Naive thymus-derived CD8-positive, alpha-beta T cell (primary cell): ENCODE measurements around the gene PGAP1. TPM values are rescaled to one million over a fixed set of nuclear protein-coding genes. Genes with fewer than 3 reads are reported as not detected.

Experiments used
- ATAC-seq, 2 donors: fragments of 150-1000 bp; cut with Tn5 transposase in 1 of 2; sonication (Bioruptor Pico), chemical (Tn5 transposase) in 1 of 2; 1 replicate in 1 of 2; 2 replicates in 1 of 2; pipeline ENCODE4 v1.10.0; 2021; ENCODE audit warnings: mild to moderate bottlenecking in 2 of 2, moderate library complexity in 2 of 2
- POLR2A ChIA-PET: fragments of 350-600 bp; sonication (Branson Sonifier 250); formaldehyde crosslinking; loops from one replicate; lab custom pipeline; 2021; ENCODE audit warnings: antibody characterized with exemption; lab: Charles Lee
- DNase-seq, 10 donors: peaks; one replicate each; pipeline versions ENCODE4 v3.0.0 to v3.0.0-alpha.2; 2020 to 2022
- H3K27ac Mint-ChIP-seq, 10 donors: one replicate each; pipeline ENCODE4 v1.8.0; 2020 to 2022; ENCODE audit warnings: mild to moderate bottlenecking in 10 of 10, mixed read lengths in 10 of 10, moderate library complexity in 4 of 10, inconsistent platforms in 1 of 10
- H3K27me3 Mint-ChIP-seq, 5 donors: one replicate each; pipeline ENCODE4 v1.8.0; 2021 to 2022; ENCODE audit warnings: mixed read lengths in 5 of 5
- H3K36me3 Mint-ChIP-seq, 3 donors: one replicate each; pipeline ENCODE4 v1.8.0; 2020 to 2022; ENCODE audit warnings: mixed read lengths in 3 of 3, mild to moderate bottlenecking in 2 of 3, inconsistent platforms in 1 of 3
- H3K4me1 Mint-ChIP-seq, 4 donors: one replicate each; pipeline ENCODE4 v1.8.0; 2021 to 2022; ENCODE audit warnings: mixed read lengths in 4 of 4
- H3K4me3 Mint-ChIP-seq, 10 donors: one replicate each; pipeline ENCODE4 v1.8.0; 2020 to 2022; ENCODE audit warnings: mild to moderate bottlenecking in 10 of 10, mixed read lengths in 10 of 10, moderate library complexity in 6 of 10, inconsistent platforms in 1 of 10
- H3K9me3 Mint-ChIP-seq, 9 donors: one replicate each; pipeline ENCODE4 v1.8.0; 2020 to 2022; ENCODE audit warnings: mixed read lengths in 9 of 9, mild to moderate bottlenecking in 3 of 9, inconsistent platforms in 1 of 9, moderate library complexity in 1 of 9
- polyA plus RNA-seq, 3 donors: library from polyadenylated mRNA; unstranded; fragments of 300-500 nt; fragmentation: Illumina TruSeq; gene quantifications; one replicate each; pipeline ENCODE4 v1.2.3, GENCODE V29; 2021
- total RNA-seq, 8 experiments: library from RNA in 2 of 8; stranded (reverse) in 2 of 8; gene quantifications; one replicate each; pipeline ENCODE4 v1.2.3 and lab custom pipeline; 2021 to 2026

The PGAP1 gene
- total and polyA plus RNA-seq, 5 experiments from 2014 or later = 0.64 to 9.7 (median 1.6) TPM

DNA sequence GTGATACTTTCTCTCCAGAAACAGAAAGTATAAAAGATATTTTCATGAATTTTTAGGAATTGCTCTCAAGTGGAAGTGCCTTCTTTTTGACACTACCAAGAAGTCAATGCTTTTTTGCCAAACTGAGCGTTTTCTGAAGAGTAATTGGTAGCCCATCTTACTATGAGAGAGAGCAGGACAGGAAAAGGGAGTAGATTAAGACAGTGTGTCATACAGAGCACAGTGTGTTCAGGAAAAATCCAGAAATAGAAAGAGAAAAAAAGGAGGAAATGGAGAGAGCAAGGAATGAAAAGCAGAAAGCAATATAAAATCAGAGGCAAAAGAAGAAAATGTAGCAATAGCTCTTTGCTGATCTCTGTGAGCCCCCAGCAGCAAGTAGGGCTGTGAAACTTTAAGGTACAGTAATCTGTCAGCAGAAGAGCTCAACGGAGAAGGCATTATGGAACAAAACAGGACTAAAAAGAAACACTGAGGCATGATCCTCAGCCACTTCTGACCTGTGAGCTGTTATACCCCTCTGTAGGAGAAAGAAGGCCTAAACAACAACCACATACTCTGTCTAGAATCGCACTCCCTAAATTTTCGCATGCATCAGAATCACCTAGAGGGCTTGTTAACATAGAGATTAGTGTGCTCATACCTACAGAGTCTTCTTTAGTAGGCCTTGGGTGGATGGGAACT lies 15.0 kb upstream of the PGAP1 start:
- DNase-seq (no peak), ATAC-seq (no peak)
- Mint-ChIP-seq H3K27me3 (peaks cover 1 to 12% (median 10%) of the 10 kb centered on the region in 5 donors), H3K27ac (no peak overlapping the region), H3K9me3 (no peaks in the 10 kb centered on the region), H3K4me3 (no peak overlapping the region), H3K36me3 (no peaks in the 10 kb centered on the region), H3K4me1 (no peaks in the 10 kb centered on the region)
- POLR2A ChIA-PET = no interaction called here

DNA sequence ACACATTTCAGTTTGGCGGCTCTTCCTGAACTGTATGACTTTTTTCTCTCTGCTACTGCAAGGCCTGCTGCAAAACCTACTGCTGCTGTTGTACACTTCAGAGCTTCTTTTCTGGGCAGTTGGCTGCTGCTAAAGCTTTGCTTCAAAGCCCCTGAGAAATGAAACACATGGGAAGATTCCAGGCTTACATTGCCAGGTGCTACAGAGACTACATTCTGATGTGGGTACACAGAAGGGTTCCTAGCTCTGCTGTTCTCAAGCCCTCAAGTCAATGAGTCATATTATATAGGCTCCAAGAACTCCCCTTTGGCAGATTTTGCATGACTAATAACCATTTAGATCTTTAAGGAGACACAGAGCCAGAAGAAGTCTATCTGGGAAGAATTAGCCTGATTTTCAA lies 12.9 kb upstream of the PGAP1 start:
- DNase-seq = no peak
- H3K27me3 Mint-ChIP-seq = peaks cover 1 to 10% (median 8%) of the 10 kb centered on the region in 5 donors
- peaks cover 0 to 4% (median under 1%) of the 10 kb centered on the region in 4 donors for H3K4me1 Mint-ChIP-seq
- POLR2A ChIA-PET = no interaction called here
- H3K9me3 Mint-ChIP-seq = no peaks in the 10 kb centered on the region
- no peaks in the 10 kb centered on the region for H3K36me3 Mint-ChIP-seq
- H3K4me3 Mint-ChIP-seq = no peak overlapping the region
- no peak overlapping the region for H3K27ac Mint-ChIP-seq
- ATAC-seq = no peak

DNA sequence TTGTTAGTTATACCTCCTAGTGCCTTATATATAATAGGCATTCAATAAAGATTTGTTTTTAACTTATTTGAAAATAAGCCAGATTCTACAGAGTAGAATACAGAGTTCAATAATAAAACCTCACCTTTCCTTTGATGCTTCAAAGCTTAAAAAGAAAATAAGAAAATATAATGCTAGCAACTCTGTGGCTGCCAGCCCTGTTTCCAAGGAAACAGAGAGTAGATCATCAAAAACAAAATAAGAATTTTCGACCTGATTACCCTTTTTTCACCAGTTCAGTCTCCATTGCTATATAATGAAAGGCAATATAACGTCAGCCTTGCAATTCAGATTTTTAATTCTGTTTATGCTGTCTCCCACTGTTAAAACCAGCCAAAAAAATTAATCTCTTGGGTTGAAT lies 8.9 kb upstream of the PGAP1 start:
- H3K9me3 Mint-ChIP-seq = no peaks in the 10 kb centered on the region
- H3K4me1 Mint-ChIP-seq = peaks cover 0 to 4% (median under 1%) of the 10 kb centered on the region in 4 donors
- no peak overlapping the region for H3K27ac Mint-ChIP-seq
- no peak overlapping the region for H3K4me3 Mint-ChIP-seq
- H3K36me3 Mint-ChIP-seq = no peaks in the 10 kb centered on the region
- peaks cover 0 to 3% (median 0%) of the 10 kb centered on the region in 5 donors for H3K27me3 Mint-ChIP-seq
- DNase-seq (peak in 1 of 10 donors; percentile 8), ATAC-seq (peak; percentile 37 to 55)
- POLR2A ChIA-PET = no interaction called here

DNA sequence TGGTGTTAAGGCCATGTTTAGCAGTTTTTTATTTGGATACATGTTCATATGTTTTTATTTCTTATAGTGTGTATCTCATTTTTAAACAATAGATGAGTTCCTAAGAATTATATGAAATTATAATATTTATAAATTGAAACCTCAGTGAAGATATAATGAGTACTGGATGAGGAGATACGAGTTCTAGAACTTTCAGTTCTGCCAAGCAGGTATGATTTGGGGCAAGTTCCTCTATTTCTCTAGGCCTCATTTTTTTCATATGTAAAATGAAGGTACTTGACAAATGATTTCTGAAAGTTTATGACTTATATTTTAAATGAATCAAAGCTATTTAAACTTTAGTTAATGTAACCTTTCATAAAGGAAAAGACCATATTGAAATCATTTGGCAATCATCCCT lies 8.2 kb upstream of the PGAP1 start:
- ATAC-seq = no peak
- POLR2A ChIA-PET = no interaction called here
- H3K27ac Mint-ChIP-seq = no peak overlapping the region

DNA sequence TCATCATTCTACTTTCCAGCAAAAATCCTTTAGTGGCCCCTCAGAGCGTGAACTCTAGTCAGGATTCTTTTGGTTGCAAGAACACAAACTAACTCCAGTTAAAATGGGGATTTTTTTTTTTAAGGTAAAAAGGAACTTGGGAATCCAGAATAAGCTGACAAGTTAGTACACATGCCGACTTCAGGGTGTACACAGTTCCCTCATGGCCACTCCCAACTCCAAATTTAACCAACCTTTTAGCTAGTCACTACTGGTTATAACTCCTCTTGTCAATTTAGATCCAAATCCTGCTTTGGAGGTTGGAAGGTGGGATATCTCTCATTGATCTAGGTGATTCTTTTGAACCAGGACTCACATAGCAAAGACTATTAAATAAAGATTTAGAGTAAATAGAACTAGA lies 5.0 kb upstream of the PGAP1 start:
- Mint-ChIP-seq H3K27me3 (peaks cover 0 to 3% (median 0%) of the 10 kb centered on the region in 5 donors), H3K4me3 (no peak overlapping the region), H3K4me1 (peaks cover 9 to 14% (median 9%) of the 10 kb centered on the region in 4 donors), H3K36me3 (no peaks in the 10 kb centered on the region), H3K9me3 (no peaks in the 10 kb centered on the region), H3K27ac (no peak overlapping the region)
- POLR2A ChIA-PET = interaction anchor here (0.7 kb wide), 1 partner anchor 55 kb away, joined by 3 read pairs; no protein-coding TSS in a partner anchor
- ATAC-seq (no peak), DNase-seq (no peak)

More for the DNA sequence above, 8.2 kb upstream of the PGAP1 start:
- DNase-seq = no peak
- no peak overlapping the region for H3K4me3 Mint-ChIP-seq
- H3K9me3 Mint-ChIP-seq = no peaks in the 10 kb centered on the region
- no peaks in the 10 kb centered on the region for H3K27me3 Mint-ChIP-seq
- H3K36me3 Mint-ChIP-seq = no peaks in the 10 kb centered on the region
- H3K4me1 Mint-ChIP-seq = peaks cover 0 to 4% (median under 1%) of the 10 kb centered on the region in 4 donors

DNA sequence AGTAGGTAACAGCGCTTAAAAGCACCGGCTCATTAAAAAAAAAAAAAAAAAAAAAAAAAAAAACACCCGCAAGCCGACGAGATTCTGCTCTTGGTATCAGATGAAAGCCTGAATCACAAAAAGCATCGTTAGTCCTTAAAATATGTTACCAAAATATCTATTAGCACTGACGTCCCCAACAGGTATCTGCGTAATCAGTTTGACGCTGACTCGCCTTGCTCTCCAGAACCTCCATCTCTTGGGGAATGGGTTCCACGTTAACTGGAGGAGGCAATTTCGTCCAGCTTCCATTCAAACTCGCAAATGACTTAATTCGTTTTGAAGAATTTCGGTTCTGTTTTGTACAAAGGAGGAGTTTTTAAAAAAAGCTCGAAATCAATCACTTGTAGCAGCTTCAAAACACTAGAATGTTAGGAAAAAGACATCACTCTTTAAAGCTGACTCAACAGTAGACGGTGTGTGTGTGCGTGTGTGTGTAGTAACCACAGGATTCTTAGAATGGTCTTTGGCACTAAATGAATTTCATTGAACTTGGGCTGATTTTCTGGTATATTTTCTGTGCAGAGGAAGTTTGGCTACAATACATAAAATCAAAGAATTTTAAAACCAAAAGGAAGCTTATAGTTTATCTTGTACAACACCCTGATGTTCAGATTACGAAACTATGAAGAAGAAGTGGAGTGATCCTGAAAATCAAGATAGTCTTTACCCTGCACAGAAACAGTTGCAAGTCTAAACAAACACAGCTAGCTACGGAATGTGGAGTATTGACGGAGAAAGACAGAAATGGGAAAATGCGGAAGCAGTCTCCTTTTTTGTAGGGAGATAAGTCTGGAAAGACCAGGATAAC lies 1.1 kb upstream of the PGAP1 start:
- Mint-ChIP-seq H3K4me1 (peaks cover 17 to 38% (median 33%) of the 10 kb centered on the region in 4 donors), H3K9me3 (no peaks in the 10 kb centered on the region)
- POLR2A ChIA-PET = interaction anchor here (0.5 to 4.4 kb wide), 5 partner anchors 12 to 1270 kb away, joined by 3 to 17 read pairs (median 3); no protein-coding TSS in a partner anchor

DNA sequence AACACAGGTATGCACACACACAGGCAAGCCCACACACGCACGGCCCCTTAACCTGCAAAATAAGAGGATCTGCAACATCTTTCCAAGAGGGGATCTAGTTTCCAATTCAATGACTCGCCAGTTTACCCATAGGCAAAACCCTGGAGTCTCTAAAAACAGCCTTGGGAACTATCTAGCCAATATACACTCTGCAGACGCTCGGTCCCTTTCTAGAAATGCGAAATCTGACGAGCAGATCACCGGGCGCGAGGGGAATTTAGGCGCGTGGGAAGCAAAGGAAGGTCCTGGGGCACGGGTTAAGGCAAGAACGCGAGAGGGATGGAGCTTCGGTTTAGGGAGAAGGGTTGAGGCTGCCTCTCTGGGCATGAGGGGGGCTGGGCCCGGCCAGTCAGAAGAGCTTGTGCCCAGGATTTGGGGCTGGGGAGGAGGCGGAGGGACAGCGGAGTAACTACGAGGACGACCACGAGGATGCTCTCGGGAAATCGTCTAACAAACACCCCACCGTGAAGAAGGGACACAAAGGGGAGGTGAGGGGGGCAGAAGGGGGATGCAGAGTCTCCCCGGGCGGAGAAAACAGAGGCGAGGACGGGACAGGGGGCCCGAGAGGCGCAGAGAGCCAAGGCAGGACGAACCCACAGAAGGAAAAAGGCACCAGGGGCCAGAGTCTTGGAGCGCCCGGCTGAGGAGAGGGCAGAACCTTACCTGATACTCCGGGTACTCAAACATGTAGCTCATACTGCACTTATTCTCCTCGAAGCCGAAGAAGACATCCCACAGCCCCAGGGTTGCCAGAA lies 542 bp downstream of the PGAP1 start:
- Mint-ChIP-seq H3K27ac (peak overlapping the region; percentile 86 to 96 (median 91)), H3K27me3 (peaks cover 0 to 3% (median 0%) of the 10 kb centered on the region in 5 donors), H3K9me3 (no peaks in the 10 kb centered on the region), H3K4me1 (peaks cover 22 to 49% (median 37%) of the 10 kb centered on the region in 4 donors), H3K36me3 (no peaks in the 10 kb centered on the region), H3K4me3 (peak overlapping the region; percentile 91 to 99 (median 96))
- ATAC-seq (peak; percentile 19 to 21), DNase-seq (peak in 8 of 10 donors; percentile 3 to 26 (median 14))
- POLR2A ChIA-PET = interaction anchor here (0.5 to 4.4 kb wide), 6 partner anchors 8 to 692 kb away, joined by 3 to 17 read pairs (median 6); partner anchors contain the start of genes GTF3C3 and SF3B1

More for the DNA sequence above, 1.1 kb upstream of the PGAP1 start:
- DNase-seq (peak; percentile 17 to 64 (median 28)), ATAC-seq (peak; percentile 11 to 24)
- Mint-ChIP-seq H3K27me3 (peaks cover 0 to 3% (median 0%) of the 10 kb centered on the region in 5 donors), H3K27ac (peak overlapping the region; percentile 87 to 97 (median 92)), H3K4me3 (peak overlapping the region; percentile 91 to 99 (median 96)), H3K36me3 (no peaks in the 10 kb centered on the region)

DNA sequence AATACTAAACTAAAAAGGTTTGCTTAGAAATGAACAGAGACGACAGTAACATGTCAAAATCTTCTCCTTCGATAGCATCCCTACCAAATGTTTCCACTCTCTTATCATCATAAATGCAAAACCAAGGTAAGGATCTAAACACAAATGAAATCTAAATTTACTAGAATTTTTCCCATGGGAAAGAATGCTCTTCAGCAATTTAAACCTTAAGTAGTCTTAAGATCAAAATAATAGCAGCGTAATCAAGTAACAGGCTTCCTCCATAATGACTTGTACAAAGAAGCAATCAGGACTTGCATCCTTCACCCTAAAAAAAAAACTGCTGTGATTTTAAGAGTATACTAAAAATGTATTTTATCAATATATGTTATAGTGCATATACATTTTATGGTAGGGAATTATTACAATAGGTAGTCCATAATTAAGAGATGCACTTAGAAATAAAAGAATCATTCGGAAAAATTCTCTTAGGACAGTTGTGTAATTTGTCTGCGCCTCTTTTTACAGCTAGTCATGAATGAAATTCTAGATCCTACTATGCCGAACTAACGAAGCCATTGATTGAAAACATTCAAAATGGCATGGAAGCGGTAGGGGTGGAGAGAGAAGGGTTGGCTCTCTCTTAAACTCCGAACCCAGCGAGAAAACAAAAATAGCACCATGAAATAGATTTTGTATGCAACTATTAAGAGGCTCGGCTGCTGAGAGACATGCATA lies 1.3 kb downstream of the PGAP1 start:
- DNase-seq = no peak
- H3K36me3 Mint-ChIP-seq = no peaks in the 10 kb centered on the region
- peak overlapping the region; percentile 91 to 99 (median 96) for H3K4me3 Mint-ChIP-seq
- no peaks in the 10 kb centered on the region for H3K9me3 Mint-ChIP-seq
- peaks cover 22 to 50% (median 37%) of the 10 kb centered on the region in 4 donors for H3K4me1 Mint-ChIP-seq
- peak overlapping the region in 9 of 10 donors; percentile 86 to 96 (median 90) for H3K27ac Mint-ChIP-seq
- no peak for ATAC-seq
- peaks cover 0 to 3% (median 0%) of the 10 kb centered on the region in 5 donors for H3K27me3 Mint-ChIP-seq
- POLR2A ChIA-PET = interaction anchor here (1.3 to 4.4 kb wide), 3 partner anchors 9 to 510 kb away, joined by 3 to 17 read pairs (median 8); partner anchors contain the start of genes GTF3C3 and SF3B1

DNA sequence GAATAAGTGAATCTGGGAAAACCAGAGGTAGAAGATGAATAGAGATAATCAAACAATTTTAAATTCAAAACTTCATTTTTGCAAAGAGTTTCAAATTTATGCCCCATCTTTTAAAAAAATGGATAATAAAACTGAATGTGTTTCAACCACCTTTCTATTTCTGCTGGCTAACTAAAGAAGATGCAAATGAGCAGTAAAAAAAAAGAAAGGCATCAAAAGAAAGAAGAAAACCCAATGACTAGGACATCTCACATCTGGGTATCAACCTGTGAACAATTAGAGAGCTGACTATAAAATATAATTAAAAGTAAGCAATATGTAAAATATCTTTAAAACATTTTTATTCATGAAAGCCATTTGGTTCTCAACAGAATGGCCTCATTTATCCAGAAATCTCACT lies 2.5 kb downstream of the PGAP1 start:
- DNase-seq (no peak), ATAC-seq (no peak)
- Mint-ChIP-seq H3K27me3 (peaks cover 0 to 3% (median 0%) of the 10 kb centered on the region in 5 donors), H3K4me1 (peaks cover 25 to 50% (median 42%) of the 10 kb centered on the region in 4 donors), H3K36me3 (peaks cover 0 to 6% (median 5%) of the 10 kb centered on the region in 3 donors), H3K4me3 (peak overlapping the region in 3 of 10 donors; percentile 61 to 99 (median 96)), H3K27ac (no peak overlapping the region), H3K9me3 (no peaks in the 10 kb centered on the region)
- POLR2A ChIA-PET = interaction anchor here (4.4 kb wide), 1 partner anchor 8 kb away, joined by 17 read pairs; no protein-coding TSS in a partner anchor

DNA sequence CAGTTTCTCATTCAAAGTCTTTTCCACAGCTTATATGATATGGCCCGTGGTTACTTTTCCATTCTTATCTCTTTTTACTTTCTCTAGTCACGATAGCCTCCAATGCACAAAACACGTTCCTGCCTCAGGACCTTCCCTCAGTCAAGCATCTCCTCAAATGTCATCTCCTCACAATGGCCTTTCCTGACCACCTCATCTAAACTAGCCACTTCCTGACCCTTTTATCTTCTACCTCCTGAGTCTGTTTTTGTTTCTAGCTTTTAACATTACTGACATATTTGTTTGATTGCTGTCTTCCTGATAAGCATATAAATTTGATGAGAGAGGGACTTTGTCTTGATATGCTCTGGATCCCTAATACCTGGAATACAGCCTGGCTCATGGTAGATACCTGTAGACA lies 7.6 kb downstream of the PGAP1 start:
- no peak overlapping the region for H3K4me3 Mint-ChIP-seq
- peaks cover 9 to 12% (median 12%) of the 10 kb centered on the region in 3 donors for H3K36me3 Mint-ChIP-seq

DNA sequence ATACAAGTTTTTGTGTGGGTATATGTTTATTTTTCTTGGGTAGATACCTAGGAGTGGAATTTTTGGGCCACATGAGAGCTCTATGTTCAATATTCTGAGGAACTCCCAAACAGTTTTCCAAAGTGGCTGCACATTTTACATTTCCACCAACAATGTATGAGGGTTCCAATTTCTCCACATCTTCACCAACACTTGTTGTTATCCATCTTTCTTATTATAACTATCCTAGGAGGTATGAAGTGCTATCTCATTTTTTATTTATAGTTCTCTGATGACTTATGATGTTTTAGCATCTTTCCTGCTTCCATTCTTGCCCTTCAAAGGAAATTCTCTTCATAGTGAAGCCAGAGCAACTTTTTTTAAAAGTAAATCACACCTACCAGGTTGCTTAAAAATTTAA lies 8.7 kb downstream of the PGAP1 start:
- peaks cover 0 to 9% (median 0%) of the 10 kb centered on the region in 9 donors for H3K9me3 Mint-ChIP-seq
- no peak overlapping the region for H3K4me3 Mint-ChIP-seq
- ATAC-seq (no peak), DNase-seq (no peak)
- POLR2A ChIA-PET = interaction anchor here (1.2 kb wide), 1 partner anchor 9 kb away, joined by 4 read pairs; the partner anchor contains the start of gene PGAP1
- peak overlapping the region in 2 of 10 donors; percentile 50 to 96 for H3K27ac Mint-ChIP-seq
- no peaks in the 10 kb centered on the region for H3K27me3 Mint-ChIP-seq
- peaks cover 9 to 14% (median 12%) of the 10 kb centered on the region in 3 donors for H3K36me3 Mint-ChIP-seq
- peaks cover 21 to 36% (median 28%) of the 10 kb centered on the region in 4 donors for H3K4me1 Mint-ChIP-seq

More for the DNA sequence above, 7.6 kb downstream of the PGAP1 start:
- ATAC-seq = no peak
- no peak for DNase-seq
- POLR2A ChIA-PET = no interaction called here
- peaks cover 21 to 39% (median 36%) of the 10 kb centered on the region in 4 donors for H3K4me1 Mint-ChIP-seq
- H3K9me3 Mint-ChIP-seq = peaks cover 0 to 9% (median 0%) of the 10 kb centered on the region in 9 donors
- peak overlapping the region in 6 of 10 donors; percentile 22 to 82 (median 49) for H3K27ac Mint-ChIP-seq
- no peaks in the 10 kb centered on the region for H3K27me3 Mint-ChIP-seq
